Measurements from ENCODE around the gene BEGAIN.

- TF ChIP-seq CTCF (IDR thresholded peaks at IDR 0.05) (no peak), ZC3H11A (IDR thresholded peaks at IDR 0.05) (no peak), MYC (IDR thresholded peaks at IDR 0.05; ENCODE audit: borderline replicate concordance, low read length) (no peak), HES2 (IDR thresholded peaks at IDR 0.05) (no peak), ELK1 (IDR thresholded peaks at IDR 0.05; ENCODE audit: low read depth, low read length) (no peak), SMC3 (IDR thresholded peaks at IDR 0.05) (no peak), ZNF302 (CRISPR knock-in tag; IDR thresholded peaks at IDR 0.05) (no peak), RAD21 (conservative IDR thresholded peaks at IDR 0.05 in 1 of 2, IDR thresholded peaks at IDR 0.05 in 1 of 2) (no peak), POLR2A (IDR thresholded peaks at IDR 0.05; ENCODE audit: low read length) (no peak), RARB (CRISPR knock-in tag; IDR thresholded peaks at IDR 0.05) (no peak), MAX (IDR thresholded peaks at IDR 0.05) (no peak)
Observed at GRCh38 chr14:100498068-100498467, 89.1 kb downstream of the BEGAIN start.

Data from A549 (cell line).